Endothelial cell of umbilical vein (primary cell): ENCODE results near the gene PCMTD2. TPM values are rescaled to one million over a fixed set of nuclear protein-coding genes. Genes with fewer than 3 reads are reported as not detected.

Source experiments
- BruUV-seq: library from RNA; stranded (reverse); fragments of 400-500 nt; replicated peaks from 2 replicates; lab custom pipeline; 2021; lab: Mats Ljungman, UMichigan
- CTCF ChIA-PET: fragments of 300-600, 350-600 bp; sonication (Branson Sonifier 250); formaldehyde crosslinking; loops from one replicate; lab custom pipeline; 2021; ENCODE audit warnings: antibody characterized with exemption, inconsistent platforms; lab: Charles Lee
- POLR2A ChIA-PET: fragments of 300-600, 350-600 bp; sonication (Branson Sonifier 250); formaldehyde crosslinking; loops from one replicate; lab custom pipeline; 2021; ENCODE audit warnings: antibody characterized with exemption, inconsistent platforms; lab: Charles Lee
- DNase-seq: peaks from one replicate; pipeline ENCODE4 v3.0.0-alpha.2; 2011; ENCODE audit warnings: low read depth, low spot score
- FAIRE-seq: peaks from 2 replicates; lab custom pipeline; 2011; peaks lifted over from hg19 to GRCh38; lab: Jason Lieb, UNC
- H2AFZ ChIP-seq: 2 replicates; pipeline ENCODE4 v1.6.0; 2012; ENCODE audit warnings: low read depth, low read length, control low read depth, inconsistent platforms
- H3K27ac ChIP-seq: 2 replicates; pipeline ENCODE4 v1.5.1; 2011; ENCODE audit warnings: low read depth, mild to moderate bottlenecking, control low read depth, low read length, moderate library complexity; ENCODE audit not compliant: insufficient read depth
- H3K27me3 ChIP-seq, 2 experiments: 2 replicates each; pipeline versions ENCODE4 v1.6.0 to v1.6.1; 2011; ENCODE audit warnings: low read length in 2 of 2, mixed read lengths in 1 of 2; ENCODE audit not compliant: control insufficient read depth in 2 of 2, insufficient read depth in 2 of 2
- H3K36me3 ChIP-seq, 2 experiments: 2 replicates in 1 of 2; 3 replicates in 1 of 2; pipeline ENCODE4 v1.5.1; 2011; ENCODE audit warnings: low read length in 2 of 2, mild to moderate bottlenecking in 1 of 2, moderate library complexity in 1 of 2; ENCODE audit not compliant: control insufficient read depth in 2 of 2, insufficient read depth in 2 of 2; ENCODE audit errors: extremely low read depth in 1 of 2
- H3K4me1 ChIP-seq: 3 replicates; pipeline ENCODE4 v1.5.1; 2011; ENCODE audit warnings: mild to moderate bottlenecking, low read length; ENCODE audit not compliant: control insufficient read depth, insufficient read depth; ENCODE audit errors: extremely low read depth
- H3K4me2 ChIP-seq: 2 replicates; pipeline ENCODE4 v1.6.1; 2011; ENCODE audit warnings: low read length, control low read depth, mixed read lengths; ENCODE audit not compliant: insufficient read depth
- H3K4me3 ChIP-seq, 3 experiments: fragments of 200-600 bp in 1 of 3; sonication (generic), shearing (Covaris generic) in 1 of 3; replicated peaks in 1 of 3; 2 replicates each; pipeline ENCODE4 v1.5.1; 2011 to 2016; ENCODE audit warnings: control low read depth in 3 of 3, low read length in 3 of 3, mild to moderate bottlenecking in 2 of 3, inconsistent platforms in 1 of 3, low read depth in 1 of 3, moderate library complexity in 1 of 3; ENCODE audit not compliant: insufficient read depth in 1 of 3
- H3K79me2 ChIP-seq: 2 replicates; pipeline ENCODE4 v1.6.0; 2012; ENCODE audit warnings: low read length, inconsistent platforms; ENCODE audit not compliant: control insufficient read depth, insufficient read depth
- H3K9ac ChIP-seq: replicated peaks from 2 replicates; pipeline ENCODE3; 2011; ENCODE audit warnings: low read length, control low read depth; ENCODE audit not compliant: insufficient read depth; ENCODE audit errors: extremely low read depth
- H3K9me1 ChIP-seq: replicated peaks from 3 replicates; pipeline ENCODE4 v1.6.0; 2011; ENCODE audit warnings: mild to moderate bottlenecking, low read length; ENCODE audit not compliant: control insufficient read depth, insufficient read depth; ENCODE audit errors: extremely low read depth
- H3K9me3 ChIP-seq: replicated peaks from 2 replicates; pipeline ENCODE4 v1.5.1; 2012; ENCODE audit warnings: low read length, inconsistent platforms; ENCODE audit not compliant: control insufficient read depth, insufficient read depth
- H4K20me1 ChIP-seq: replicated peaks from 2 replicates; pipeline ENCODE3; 2011; ENCODE audit warnings: mild to moderate bottlenecking, low read length; ENCODE audit not compliant: control insufficient read depth, insufficient read depth; ENCODE audit errors: extremely low read depth
- CTCF ChIP-seq, 2 donors: IDR thresholded peaks; 1 replicate in 1 of 2; 2 replicates in 1 of 2; pipeline ENCODE4 v1.5.1; 2011; ENCODE audit warnings: low read length in 2 of 2, mild to moderate bottlenecking in 2 of 2, moderate library complexity in 2 of 2, control low read depth in 1 of 2, inconsistent platforms in 1 of 2, low read depth in 1 of 2; ENCODE audit not compliant: insufficient read depth in 1 of 2; ENCODE audit errors: extremely low read depth in 1 of 2
- EZH2 ChIP-seq: IDR thresholded peaks from 2 replicates; pipeline ENCODE4 v1.6.1; 2012; ENCODE audit warnings: borderline replicate concordance, low read depth, mild to moderate bottlenecking, moderate library complexity, low read length, inconsistent platforms; ENCODE audit not compliant: severe bottlenecking
- FOS ChIP-seq: IDR thresholded peaks from 2 replicates; pipeline ENCODE4 v1.6.1; 2011; ENCODE audit warnings: mild to moderate bottlenecking, low read length, moderate library complexity, borderline replicate concordance; ENCODE audit not compliant: insufficient read depth
- GATA2 ChIP-seq: IDR thresholded peaks from 2 replicates; pipeline ENCODE4 v1.7.0; 2011; ENCODE audit warnings: low read depth, mild to moderate bottlenecking, moderate library complexity, mixed read lengths, low read length; ENCODE audit not compliant: insufficient read length, insufficient read depth
- JUN ChIP-seq: IDR thresholded peaks from 2 replicates; pipeline ENCODE4 v1.6.1; 2011; ENCODE audit warnings: borderline replicate concordance, low read depth; ENCODE audit not compliant: insufficient read length, insufficient read depth
- MYC ChIP-seq: IDR thresholded peaks from one replicate; pipeline ENCODE4 v1.6.1; 2011; ENCODE audit warnings: mild to moderate bottlenecking, low read depth, low read length
- POLR2A ChIP-seq: IDR thresholded peaks from 2 replicates; pipeline ENCODE4 v1.6.1; 2012; ENCODE audit warnings: low read depth, mild to moderate bottlenecking, control low read depth, low read length
- POLR2AphosphoS5 ChIP-seq: IDR thresholded peaks from 2 replicates; pipeline ENCODE4 v1.6.1; 2012; ENCODE audit warnings: low read depth, mild to moderate bottlenecking, control low read depth, low read length, moderate library complexity; ENCODE audit not compliant: insufficient read depth
- dilution Hi-C: fragments of 300-500 bp; cut with MboI; formaldehyde crosslinking; loops from one replicate; pipeline ENCODE4 v1.15.0; 2019; ENCODE audit warnings: low sequenced_read_pairs; ENCODE audit not compliant: extremely low pct_ligation_motif_present
- intact Hi-C: fragments of 100-400 bp; cut with micrococcal nuclease; formaldehyde crosslinking; loops from one replicate; pipeline ENCODE4 v1.10.0; 2022
- polyA plus RNA-seq, 4 experiments: library from polyadenylated mRNA; depleted of rRNA in 3 of 4; stranded (reverse) in 3 of 4; unstranded in 1 of 4; fragments of >200 nt; gene quantifications; 2 replicates each; pipeline versions ENCODE4 v1.2.1 to v1.2.3, GENCODE V29; 2011 to 2012; ENCODE audit warnings: missing spikeins in 1 of 4
- total RNA-seq: library from RNA; stranded (reverse); gene quantifications from 2 replicates; pipeline ENCODE4 v1.2.3, GENCODE V29; 2021
- TF ChIP-seq, protein P1 (sequence below): IDR thresholded peaks from 2 replicates; pipeline ENCODE4 v1.6.1; 2011; ENCODE audit not compliant: insufficient read depth, insufficient read length

The PCMTD2 gene
- total and polyA plus RNA-seq, 2 donors (not counting 3 experiments of a cell fraction or from before 2014, with no cell fraction given) = 27.4 to 45.7 TPM

DNA sequence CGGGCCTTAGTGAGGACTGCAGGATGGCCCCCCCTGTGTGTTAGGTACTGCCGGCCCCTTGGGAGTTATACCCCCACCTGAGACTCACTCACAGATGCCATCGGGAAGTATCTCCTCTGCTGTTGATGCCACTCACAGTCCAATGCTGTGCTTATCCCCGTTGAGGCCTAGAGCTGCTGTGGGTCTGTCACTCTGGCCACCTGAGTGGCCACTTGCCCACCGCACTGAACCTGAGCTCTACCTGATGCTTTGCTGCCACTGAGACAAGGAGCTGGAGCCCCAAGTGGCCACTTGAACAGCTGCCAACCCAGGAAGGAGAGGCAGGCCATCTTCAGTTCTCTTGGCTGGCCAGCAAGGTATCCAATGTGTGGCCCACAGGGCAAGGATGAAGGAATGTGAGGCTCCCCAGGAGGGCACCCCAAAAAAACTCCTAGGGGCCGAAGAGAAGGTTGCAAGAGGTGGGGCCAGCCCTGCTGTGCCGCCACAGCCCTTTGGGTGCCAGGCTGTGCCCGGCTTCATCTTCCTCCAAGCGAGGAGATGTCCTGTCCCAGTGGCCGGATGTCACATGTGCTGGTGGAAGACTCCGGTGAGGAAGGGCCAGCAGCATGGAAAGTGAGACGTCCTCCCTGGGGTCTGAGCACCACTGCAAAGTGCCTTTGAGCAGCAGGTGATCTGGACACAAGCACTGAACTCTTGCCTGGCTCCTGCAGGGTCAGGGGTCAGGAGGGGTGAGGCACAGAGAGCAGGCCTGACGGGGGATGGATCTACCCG, 29.5 kb upstream of the PCMTD2 start:
- Histone ChIP-seq H3K79me2 (no peaks in the 10 kb centered on the region), H3K9ac (no peak overlapping the region), H3K4me2 (no peak overlapping the region), H4K20me1 (no peaks in the 10 kb centered on the region), H3K36me3 (no peaks in the 10 kb centered on the region), H3K27me3 (no peaks in the 10 kb centered on the region), H3K4me1 (peaks cover 6% of the 10 kb centered on the region), H2AFZ (no peak overlapping the region), H3K27ac (no peak overlapping the region), H3K9me3 (no peaks in the 10 kb centered on the region), H3K4me3 (no peak overlapping the region), H3K9me1 (no peaks in the 10 kb centered on the region)
- dilution Hi-C loops (no loop called here), intact Hi-C loops (no loop called here)
- no peak for DNase-seq
- POLR2A ChIA-PET = no interaction called here
- no peak for FAIRE-seq
- CTCF ChIA-PET = no interaction called here
- no TSS peak for BruUV-seq
- TF ChIP-seq POLR2A = no peak
- TF ChIP-seq GATA2 = no peak
- TF ChIP-seq, protein P1, sequence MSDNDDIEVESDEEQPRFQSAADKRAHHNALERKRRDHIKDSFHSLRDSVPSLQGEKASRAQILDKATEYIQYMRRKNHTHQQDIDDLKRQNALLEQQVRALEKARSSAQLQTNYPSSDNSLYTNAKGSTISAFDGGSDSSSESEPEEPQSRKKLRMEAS = no peak
- TF ChIP-seq FOS = no peak
- TF ChIP-seq MYC = no peak
- TF ChIP-seq POLR2AphosphoS5 = no peak
- TF ChIP-seq EZH2 = no peak
- no peak for TF ChIP-seq CTCF (IDR thresholded peaks at IDR 0.05; ENCODE audit: extremely low read depth in 1 of 2, insufficient read depth in 1 of 2, low read depth in 1 of 2, low read length in 2 of 2)
- TF ChIP-seq JUN = no peak
